Esophagus mucosa (tissue), 1 donor: Measurements from ENCODE around the gene ABHD11. TPM values are rescaled to one million over a fixed set of nuclear protein-coding genes. Genes with fewer than 3 reads are reported as not detected.
"Not testable (repeated sequence)": the region's sequence is repeated elsewhere in the genome, so short reads cannot be mapped to it uniquely, and the experiment has no call there.

Experiments
- ATAC-seq: fragments of 200-7000 bp; cut with Tn5 transposase; one replicate; pipeline ENCODE4 v1.9.1; 2020
- total RNA-seq: library from RNA; stranded (reverse); gene quantifications from one replicate; pipeline ENCODE4 v1.2.4, GENCODE V29; 2023
- donor health status: DM: yes; HTN: yes; CAD: no.

Gene ABHD11
- total RNA-seq, 1 donor from 2014 or later, result 11.7 TPM

- peak; percentile 53 for ATAC-seq
Observed at GRCh38 chr7:73742753-73743641, 4.4 kb upstream of the ABHD11 start.

GRCh38 chr7:73742338-73742752 is 3.7 kb upstream of the ABHD11 start:
- ATAC-seq, result no peak

GRCh38 chr7:73741600-73741999 is 3.0 kb upstream of the ABHD11 start:
- no peak for ATAC-seq

GRCh38 chr7:73740771-73741170 is 2.2 kb upstream of the ABHD11 start:
- ATAC-seq, result no peak

- no peak for ATAC-seq
Observed at GRCh38 chr7:73740212-73740611, 1.6 kb upstream of the ABHD11 start.

- no peak for ATAC-seq
Observed at GRCh38 chr7:73739387-73739767, 775 bp upstream of the ABHD11 start.

- no peak for ATAC-seq
Observed at GRCh38 chr7:73738220-73738611, 386 bp downstream of the ABHD11 start.

- ATAC-seq, result no peak
Observed at GRCh38 chr7:73737491-73738219, 947 bp downstream of the ABHD11 start.

- no peak for ATAC-seq
Observed at GRCh38 chr7:73736885-73737284, 1.7 kb downstream of the ABHD11 start.

- no peak for ATAC-seq
Observed at GRCh38 chr7:73735528-73735905, 3.1 kb downstream of the ABHD11 start.

- peak; percentile 71 for ATAC-seq
Observed at GRCh38 chr7:73734619-73735527, 3.7 kb downstream of the ABHD11 start.

GRCh38 chr7:73732397-73732796 is 6.2 kb downstream of the ABHD11 start:
- no peak for ATAC-seq

GRCh38 chr7:73730485-73730884 is 8.1 kb downstream of the ABHD11 start:
- ATAC-seq, result no peak

- ATAC-seq, result no peak
Observed at GRCh38 chr7:73728551-73728950, 10.1 kb downstream of the ABHD11 start.

GRCh38 chr7:73727952-73728351 is 10.7 kb downstream of the ABHD11 start:
- no peak for ATAC-seq

- no peak for ATAC-seq
Observed at GRCh38 chr7:73726083-73726466, 12.5 kb downstream of the ABHD11 start.

GRCh38 chr7:73723813-73724212 is 14.8 kb downstream of the ABHD11 start:
- ATAC-seq, result no peak

- ATAC-seq, result no peak
Observed at GRCh38 chr7:73722785-73723184, 15.8 kb downstream of the ABHD11 start.

- ATAC-seq, result not testable (repeated sequence)
Observed at GRCh38 chr7:73722182-73722581, 16.4 kb downstream of the ABHD11 start.

- ATAC-seq, result no peak
Observed at GRCh38 chr7:73721377-73721817, 17.2 kb downstream of the ABHD11 start.

GRCh38 chr7:73720443-73720842 is 18.2 kb downstream of the ABHD11 start:
- ATAC-seq, result not testable (repeated sequence)

- no peak for ATAC-seq
Observed at GRCh38 chr7:73719806-73720169, 18.8 kb downstream of the ABHD11 start.
